K562 (cell line): ENCODE data around the gene TECPR1. TPM values are rescaled to one million over a fixed set of nuclear protein-coding genes. Genes with fewer than 3 reads are reported as not detected.

Experiments
- ATAC-seq: fragments of 200-7000 bp; cut with Tn5 transposase; 3 replicates; pipeline ENCODE4 v1.9.1; 2020; ENCODE audit warnings: moderate library complexity
- BruUV-seq: library from RNA; stranded (reverse); fragments of 400-500 nt; replicated peaks from 2 replicates; lab custom pipeline; 2021; lab: Mats Ljungman, UMichigan
- CTCF ChIA-PET: fragments of 300-600 bp; formaldehyde crosslinking; extraction: SDS; loops from one replicate; lab custom pipeline; 2021; ENCODE audit warnings: low intra/inter-chr PET ratio; lab: Yijun Ruan, JAX
- POLR2A ChIA-PET: fragments of 300-600, 350-650 bp; sonication (Branson Sonifier 250); formaldehyde crosslinking; extraction: SDS; loops from one replicate; lab custom pipeline; 2021; ENCODE audit warnings: antibody characterized with exemption, inconsistent platforms; lab: Yijun Ruan, JAX
- DNase-seq, 4 experiments: peaks; one replicate each; pipeline versions ENCODE4 v3.0.0 to v3.0.0-alpha.2; 2011 to 2018; ENCODE audit warnings: low spot score in 3 of 4, mixed read lengths in 3 of 4; ENCODE audit errors: extremely low read depth in 1 of 4
- FAIRE-seq: peaks from 2 replicates; lab custom pipeline; 2011; peaks lifted over from hg19 to GRCh38; lab: Jason Lieb, UNC
- H2AFZ ChIP-seq: 2 replicates; pipeline ENCODE4 v1.6.0; 2011; ENCODE audit warnings: low read depth, low read length, control low read depth, inconsistent platforms
- H3K27ac ChIP-seq: fragments of 200-600 bp; 3 replicates; pipeline ENCODE4 v1.8.0; 2011; ENCODE audit warnings: low read depth, mild to moderate bottlenecking, control low read depth, inconsistent platforms, low read length, moderate library complexity, mixed read lengths; ENCODE audit errors: extremely low read depth
- H3K27me3 ChIP-seq, 2 experiments: fragments of 300-600 bp in 1 of 2; 2 replicates in 1 of 2; 3 replicates in 1 of 2; pipeline versions ENCODE4 v1.6.0 to v1.8.0; 2011; ENCODE audit warnings: inconsistent platforms in 2 of 2, low read length in 2 of 2, mild to moderate bottlenecking in 1 of 2, mixed read lengths in 1 of 2, moderate library complexity in 1 of 2; ENCODE audit not compliant: control insufficient read depth in 2 of 2, insufficient read depth in 2 of 2
- H3K36me3 ChIP-seq: fragments of 300-600 bp; 3 replicates; pipeline ENCODE4 v1.8.0; 2011; ENCODE audit warnings: mild to moderate bottlenecking, low read length, inconsistent platforms; ENCODE audit not compliant: control insufficient read depth, insufficient read depth
- H3K4me1 ChIP-seq, 2 experiments: fragments of 200-600 bp in 1 of 2; replicated peaks in 1 of 2; 2 replicates in 1 of 2; 3 replicates in 1 of 2; pipeline versions ENCODE4 v1.5.1 to v1.8.0; 2011; ENCODE audit warnings: inconsistent platforms in 2 of 2, low read length in 2 of 2, mild to moderate bottlenecking in 1 of 2, mixed read lengths in 1 of 2, moderate library complexity in 1 of 2; ENCODE audit not compliant: control insufficient read depth in 2 of 2, insufficient read depth in 2 of 2
- H3K4me2 ChIP-seq: 2 replicates; pipeline ENCODE4 v1.6.1; 2011; ENCODE audit warnings: low read length, control low read depth, inconsistent platforms, mixed read lengths; ENCODE audit not compliant: insufficient read depth
- H3K4me3 ChIP-seq: fragments of 200-600 bp; sonication (generic), shearing (Covaris generic); 2 replicates; pipeline ENCODE4 v1.5.1; 2016; ENCODE audit warnings: control low read depth, inconsistent platforms
- H3K79me2 ChIP-seq: fragments of 200-600 bp; 3 replicates; pipeline ENCODE4 v1.8.0; 2011; ENCODE audit warnings: low read length, inconsistent platforms; ENCODE audit not compliant: control insufficient read depth, insufficient read depth
- H3K9ac ChIP-seq, 2 experiments: 2 replicates each; pipeline versions ENCODE4 v1.6.0 to v1.6.1; 2011; ENCODE audit warnings: low read depth in 2 of 2, low read length in 2 of 2, control low read depth in 1 of 2, inconsistent platforms in 1 of 2, mild to moderate bottlenecking in 1 of 2, mixed read lengths in 1 of 2; ENCODE audit not compliant: insufficient read depth in 1 of 2
- H3K9me1 ChIP-seq: one replicate; pipeline ENCODE4 v1.6.0; 2011; ENCODE audit warnings: inconsistent platforms, mild to moderate bottlenecking, low read length, moderate library complexity; ENCODE audit not compliant: control insufficient read depth, insufficient read depth
- H3K9me3 ChIP-seq: replicated peaks from 2 replicates; pipeline ENCODE4 v1.5.1; 2011; ENCODE audit warnings: low read depth, low read length, inconsistent platforms; ENCODE audit not compliant: control insufficient read depth, insufficient read depth
- H4K20me1 ChIP-seq: replicated peaks from 2 replicates; pipeline ENCODE4 v1.6.1; 2011; ENCODE audit warnings: low read length, inconsistent platforms, mixed read lengths; ENCODE audit not compliant: control insufficient read depth, insufficient read depth
- FIP1L1 ChIP-seq: fragments of 200-400 bp; formaldehyde crosslinking; IDR thresholded peaks from 2 replicates; pipeline ENCODE4 v1.6.1; 2018; ENCODE audit warnings: mild to moderate bottlenecking, low read depth, low read length; ENCODE audit not compliant: poor library complexity, severe bottlenecking
- POLR2G ChIP-seq: fragments of 200-400 bp; formaldehyde crosslinking; IDR thresholded peaks from 2 replicates; pipeline ENCODE4 v1.6.1; 2017; ENCODE audit warnings: low read depth, mild to moderate bottlenecking, antibody characterized with exemption, low read length, moderate library complexity
- RBFOX2 ChIP-seq: fragments of 200-400 bp; formaldehyde crosslinking; IDR thresholded peaks from 2 replicates; pipeline ENCODE4 v1.6.1; 2017; ENCODE audit warnings: low read depth, mild to moderate bottlenecking, low read length, moderate library complexity
- SAP30 ChIP-seq: fragments of 200-600 bp; sonication (generic); IDR thresholded peaks from 2 replicates; pipeline ENCODE4 v1.6.1; 2012; ENCODE audit warnings: borderline replicate concordance, low read depth, mild to moderate bottlenecking, moderate library complexity, low read length, control low read depth, inconsistent platforms; ENCODE audit not compliant: insufficient read depth, poor library complexity, severe bottlenecking
- WGBS: fragments of 100-300 bp; shearing (Covaris generic); methylation state at CpG from one replicate; pipeline ENCODE4 v1.1.6; 2016; ENCODE audit warnings: low coverage, mixed read lengths; ENCODE audit not compliant: insufficient coverage; ENCODE audit errors: missing lambda C conversion rate; 5-methylcytosine and 5-hydroxymethylcytosine counted together
- in situ Hi-C: fragments of 300-500 bp; cut with MboI; formaldehyde crosslinking; loops from 4 replicates; pipeline ENCODE4 v1.15.0; 2018; ENCODE audit warnings: inconsistent platforms, mixed read lengths
- intact Hi-C: fragments of 100-400 bp; cut with micrococcal nuclease; formaldehyde crosslinking; loops from 2 replicates; pipeline ENCODE4 v1.14.2; 2022
- polyA plus RNA-seq, 8 experiments: library from polyadenylated mRNA; depleted of rRNA in 4 of 8; stranded (reverse) in 5 of 8; unstranded in 3 of 8; fragments of >200 nt; fragmentation: Nextera tagmentation in 2 of 8; fragmentation: Illumina TruSeq in 1 of 8; extraction: Ambion mirVana in 2 of 8; extraction: Trizol in 1 of 8; gene quantifications; 2 replicates each; pipeline versions ENCODE4 v1.2.1 to v1.2.3, GENCODE V29; 2011 to 2014; ENCODE audit warnings: inconsistent platforms in 1 of 8, missing spikeins in 1 of 8
- total RNA-seq, 7 experiments: library from RNA; depleted of rRNA in 6 of 7; stranded (reverse); fragments of >200 nt in 6 of 7; fragmentation: Illumina TruSeq in 2 of 7; extraction: Trizol in 2 of 7; gene quantifications; 2 replicates each; pipeline versions ENCODE4 v1.2.1 to v1.2.3, GENCODE V29; 2011 to 2021; ENCODE audit warnings: low replicate concordance in 1 of 7

Gene TECPR1
- total and polyA plus RNA-seq, 9 of the 15 experiments (the other 6 are each of a cell fraction or from before 2014, with no cell fraction given): 0.17 to 15.0 (median 2.2) TPM

GRCh38 chr7:98286701-98287485 is 34.9 kb upstream of the TECPR1 start:
- Histone ChIP-seq H3K9ac (peak overlapping the region in 1 of 2 experiments; percentile 29; a peak in 1 of 4 replicates), H3K27me3 (peaks cover 0 to 44% of the 10 kb centered on the region in 2 experiments; a peak in 2 of 5 replicates), H3K36me3 (peaks cover 32% of the 10 kb centered on the region; the same call in 2 of the 3 replicates), H2AFZ (no peak overlapping the region), H3K79me2 (peaks cover 19% of the 10 kb centered on the region), H3K9me3 (no peaks in the 10 kb centered on the region), H4K20me1 (peaks cover 5% of the 10 kb centered on the region; the same call in 1 of the 2 replicates), H3K4me1 (peaks cover 9 to 69% of the 10 kb centered on the region in 2 experiments; a peak in 4 of 5 replicates), H3K4me2 (no peak overlapping the region), H3K4me3 (no peak overlapping the region), H3K27ac (no peak overlapping the region), H3K9me1 (no peaks in the 10 kb centered on the region)
- whole genome bisulfite sequencing: 59% methylated on average over 20 of the region's 21 CpGs
- DNase-seq (peak in 1 of 4 experiments; percentile 11), ATAC-seq (no peak), FAIRE-seq (no peak)
- ChIA-PET CTCF (no interaction called here), POLR2A (interaction anchor here (0.7 kb wide), 1 partner anchor 465 kb away, joined by 4 read pairs; no protein-coding TSS in a partner anchor)
- in situ Hi-C loops (no loop called here), intact Hi-C loops (no loop called here)
- TF ChIP-seq POLR2G (peak; percentile 57), RBFOX2 (peak; percentile 46; the same call in 1 of the 2 replicates), FIP1L1 (peak; percentile 36), SAP30 (no peak)
- no TSS peak for BruUV-seq
